Mucosa of rectum (tissue), 2 donors: Measurements from ENCODE around the gene CDHR3.

Source experiments
- H3K27ac ChIP-seq, 2 donors: one replicate each; pipeline ENCODE4 v1.7.0; 2013; ENCODE audit warnings: inconsistent platforms in 2 of 2, low read depth in 2 of 2, low read length in 2 of 2
- H3K27me3 ChIP-seq, 2 donors: one replicate each; pipeline ENCODE4 v1.7.0; 2013; ENCODE audit warnings: low read length in 2 of 2; ENCODE audit not compliant: control insufficient read depth in 2 of 2, insufficient read depth in 2 of 2
- H3K36me3 ChIP-seq, 2 donors: one replicate each; pipeline ENCODE4 v1.7.0; 2013; ENCODE audit warnings: low read length in 2 of 2; ENCODE audit not compliant: control insufficient read depth in 2 of 2, insufficient read depth in 2 of 2
- H3K4me1 ChIP-seq, 2 donors: one replicate each; pipeline ENCODE4 v1.7.0; 2013; ENCODE audit warnings: low read length in 2 of 2, mild to moderate bottlenecking in 1 of 2; ENCODE audit not compliant: control insufficient read depth in 2 of 2, insufficient read depth in 2 of 2
- H3K4me3 ChIP-seq, 2 donors: one replicate each; pipeline ENCODE4 v1.7.0; 2013; ENCODE audit warnings: low read length in 2 of 2
- H3K9ac ChIP-seq, 2 donors: one replicate each; pipeline ENCODE4 v1.7.0; 2013; ENCODE audit warnings: low read length in 2 of 2, low read depth in 1 of 2, mild to moderate bottlenecking in 1 of 2
- H3K9me3 ChIP-seq, 2 donors: one replicate each; pipeline ENCODE4 v1.7.0; 2013; ENCODE audit warnings: low read length in 2 of 2; ENCODE audit not compliant: control insufficient read depth in 2 of 2
- donor health status: healthy.
- donor health status: Normal muscosa, but diverticular disease.

CDHR3 gene

GRCh38 chr7:106054156-106054910 is 91.3 kb downstream of the CDHR3 start:
- Histone ChIP-seq H3K4me1 (peaks cover 6% of the 10 kb centered on the region in 2 donors), H3K36me3 (no peaks in the 10 kb centered on the region), H3K9me3 (no peaks in the 10 kb centered on the region), H3K4me3 (no peak overlapping the region), H3K27ac (no peak overlapping the region), H3K27me3 (no peaks in the 10 kb centered on the region), H3K9ac (no peak overlapping the region)

- Histone ChIP-seq H3K36me3 (no peaks in the 10 kb centered on the region), H3K27ac (no peak overlapping the region), H3K9ac (no peak overlapping the region), H3K27me3 (no peaks in the 10 kb centered on the region), H3K4me3 (no peak overlapping the region), H3K4me1 (peaks cover 6% of the 10 kb centered on the region in 2 donors), H3K9me3 (no peaks in the 10 kb centered on the region)
Measured at GRCh38 chr7:106054971-106055532, 92.0 kb downstream of the CDHR3 start.

GRCh38 chr7:106056513-106057203 is 93.6 kb downstream of the CDHR3 start:
- Histone ChIP-seq H3K36me3 (no peaks in the 10 kb centered on the region), H3K27me3 (no peaks in the 10 kb centered on the region), H3K9ac (no peak overlapping the region), H3K27ac (no peak overlapping the region), H3K9me3 (no peaks in the 10 kb centered on the region), H3K4me1 (peaks cover 6 to 8% of the 10 kb centered on the region in 2 donors), H3K4me3 (no peak overlapping the region)

- no peak overlapping the region for H3K27ac ChIP-seq
- H3K4me1 ChIP-seq = peaks cover 6 to 8% of the 10 kb centered on the region in 2 donors
- H3K9ac ChIP-seq = no peak overlapping the region
- no peaks in the 10 kb centered on the region for H3K27me3 ChIP-seq
- no peaks in the 10 kb centered on the region for H3K9me3 ChIP-seq
- H3K4me3 ChIP-seq = no peak overlapping the region
- H3K36me3 ChIP-seq = no peaks in the 10 kb centered on the region
Measured at GRCh38 chr7:106057204-106057961, 94.3 kb downstream of the CDHR3 start.

GRCh38 chr7:106057962-106058927 is 95.2 kb downstream of the CDHR3 start:
- no peak overlapping the region for H3K4me3 ChIP-seq
- no peaks in the 10 kb centered on the region for H3K36me3 ChIP-seq
- H3K27ac ChIP-seq = peak overlapping the region in 1 of 2 donors; percentile 52
- H3K9me3 ChIP-seq = no peaks in the 10 kb centered on the region
- peaks cover 9 to 10% of the 10 kb centered on the region in 2 donors for H3K4me1 ChIP-seq
- no peaks in the 10 kb centered on the region for H3K27me3 ChIP-seq
- H3K9ac ChIP-seq = no peak overlapping the region

GRCh38 chr7:106058928-106059324 is 95.9 kb downstream of the CDHR3 start:
- no peaks in the 10 kb centered on the region for H3K36me3 ChIP-seq
- no peaks in the 10 kb centered on the region for H3K27me3 ChIP-seq
- no peak overlapping the region for H3K4me3 ChIP-seq
- H3K27ac ChIP-seq = peak overlapping the region in 1 of 2 donors; percentile 52
- no peaks in the 10 kb centered on the region for H3K9me3 ChIP-seq
- peaks cover 10 to 11% of the 10 kb centered on the region in 2 donors for H3K4me1 ChIP-seq
- no peak overlapping the region for H3K9ac ChIP-seq

- no peak overlapping the region for H3K4me3 ChIP-seq
- H3K9ac ChIP-seq = no peak overlapping the region
- H3K9me3 ChIP-seq = no peaks in the 10 kb centered on the region
- H3K4me1 ChIP-seq = peaks cover 13 to 14% of the 10 kb centered on the region in 2 donors
- H3K27ac ChIP-seq = peak overlapping the region in 1 of 2 donors; percentile 52
- no peaks in the 10 kb centered on the region for H3K27me3 ChIP-seq
- no peaks in the 10 kb centered on the region for H3K36me3 ChIP-seq
Measured at GRCh38 chr7:106059556-106059955, 96.5 kb downstream of the CDHR3 start.

GRCh38 chr7:106060394-106060920 is 97.4 kb downstream of the CDHR3 start:
- no peaks in the 10 kb centered on the region for H3K36me3 ChIP-seq
- H3K27me3 ChIP-seq = no peaks in the 10 kb centered on the region
- H3K9me3 ChIP-seq = no peaks in the 10 kb centered on the region
- peaks cover 21 to 23% of the 10 kb centered on the region in 2 donors for H3K4me1 ChIP-seq
- no peak overlapping the region for H3K4me3 ChIP-seq
- H3K27ac ChIP-seq = no peak overlapping the region
- no peak overlapping the region for H3K9ac ChIP-seq
